ENCODE results near the gene RBMS3. TPM values are rescaled to one million over a fixed set of nuclear protein-coding genes. Genes with fewer than 3 reads are reported as not detected.

RBMS3 gene
- total RNA-seq, 1 donor from 2014 or later, result 23.7 TPM

GRCh38 chr3:29335438-29335837 lies 54.6 kb downstream of the RBMS3 start:
- peak; percentile 95 for DNase-seq (ENCODE audit: low read depth)
- no peak for TF ChIP-seq CTCF (IDR thresholded peaks at IDR 0.05; ENCODE audit: insufficient read depth, low read length, poor library complexity, severe bottlenecking)

GRCh38 chr3:29335943-29336342 lies 55.1 kb downstream of the RBMS3 start:
- TF ChIP-seq CTCF (IDR thresholded peaks at IDR 0.05; ENCODE audit: insufficient read depth, low read length, poor library complexity, severe bottlenecking), result no peak
- DNase-seq (ENCODE audit: low read depth), result no peak
- H3K27me3 ChIP-seq (ENCODE audit: control insufficient read depth, insufficient read depth, low read length), result no peaks in the 10 kb centered on the region
- H3K36me3 ChIP-seq (ENCODE audit: control insufficient read depth, insufficient read depth, low read length), result no peaks in the 10 kb centered on the region
- H3K4me3 ChIP-seq (ENCODE audit: low read depth, low read length), result no peak overlapping the region

More at GRCh38 chr3:29335438-29335837, 54.6 kb downstream of the RBMS3 start:
- Histone ChIP-seq H3K27me3 (ENCODE audit: control insufficient read depth, insufficient read depth, low read length) (no peaks in the 10 kb centered on the region), H3K36me3 (ENCODE audit: control insufficient read depth, insufficient read depth, low read length) (no peaks in the 10 kb centered on the region), H3K4me3 (ENCODE audit: low read depth, low read length) (no peak overlapping the region)

GRCh38 chr3:29337565-29337964 lies 56.7 kb downstream of the RBMS3 start:
- Histone ChIP-seq H3K36me3 (ENCODE audit: control insufficient read depth, insufficient read depth, low read length) (no peaks in the 10 kb centered on the region), H3K4me3 (ENCODE audit: low read depth, low read length) (no peak overlapping the region), H3K27me3 (ENCODE audit: control insufficient read depth, insufficient read depth, low read length) (no peaks in the 10 kb centered on the region)
- no peak for DNase-seq (ENCODE audit: low read depth)
- no peak for TF ChIP-seq CTCF (IDR thresholded peaks at IDR 0.05; ENCODE audit: insufficient read depth, low read length, poor library complexity, severe bottlenecking)

GRCh38 chr3:29338377-29338776 lies 57.5 kb downstream of the RBMS3 start:
- Histone ChIP-seq H3K4me3 (ENCODE audit: low read depth, low read length) (no peak overlapping the region), H3K36me3 (ENCODE audit: control insufficient read depth, insufficient read depth, low read length) (no peaks in the 10 kb centered on the region), H3K27me3 (ENCODE audit: control insufficient read depth, insufficient read depth, low read length) (no peaks in the 10 kb centered on the region)
- DNase-seq (ENCODE audit: low read depth), result no peak
- TF ChIP-seq CTCF (IDR thresholded peaks at IDR 0.05; ENCODE audit: insufficient read depth, low read length, poor library complexity, severe bottlenecking), result no peak

- Histone ChIP-seq H3K36me3 (ENCODE audit: control insufficient read depth, insufficient read depth, low read length) (no peaks in the 10 kb centered on the region), H3K4me3 (ENCODE audit: low read depth, low read length) (no peak overlapping the region), H3K27me3 (ENCODE audit: control insufficient read depth, insufficient read depth, low read length) (no peaks in the 10 kb centered on the region)
- no peak for DNase-seq (ENCODE audit: low read depth)
- TF ChIP-seq CTCF (IDR thresholded peaks at IDR 0.05; ENCODE audit: insufficient read depth, low read length, poor library complexity, severe bottlenecking), result no peak
These were observed 58.4 kb downstream of the RBMS3 start for GRCh38 chr3:29339016-29339833.

DNA sequence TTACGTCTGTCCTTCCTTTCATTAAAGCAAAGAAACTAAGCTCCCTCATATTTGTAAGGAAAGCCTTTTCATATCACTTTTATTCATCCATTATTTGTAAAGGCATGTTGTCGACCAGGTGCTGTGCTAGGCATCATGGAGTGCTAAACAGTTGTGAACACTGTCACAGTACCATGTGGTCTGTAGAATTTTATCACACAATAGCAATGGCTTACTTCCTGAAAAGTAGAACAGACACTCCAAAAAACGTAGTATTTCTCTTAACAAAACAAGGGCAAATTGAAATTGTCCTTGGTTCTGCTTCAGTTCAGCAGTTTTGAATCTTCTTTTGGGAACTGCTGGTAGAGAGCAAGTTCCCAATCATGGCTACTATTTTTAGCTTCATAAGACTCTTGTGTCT lies 63.3 kb downstream of the RBMS3 start:
- no peak for TF ChIP-seq CTCF (IDR thresholded peaks at IDR 0.05; ENCODE audit: insufficient read depth, low read length, poor library complexity, severe bottlenecking)
- no peaks in the 10 kb centered on the region for H3K36me3 ChIP-seq (ENCODE audit: control insufficient read depth, insufficient read depth, low read length)
- no peaks in the 10 kb centered on the region for H3K27me3 ChIP-seq (ENCODE audit: control insufficient read depth, insufficient read depth, low read length)
- DNase-seq (ENCODE audit: low read depth), result no peak
- no peak overlapping the region for H3K4me3 ChIP-seq (ENCODE audit: low read depth, low read length)
